Keratinocyte (primary cell): Measurements from ENCODE around the gene PIANP. TPM values are rescaled to one million over a fixed set of nuclear protein-coding genes. Genes with fewer than 3 reads are reported as not detected.

Experiments used
- DNase-seq: peaks from one replicate; pipeline ENCODE4 v3.0.0-alpha.2; 2011; ENCODE audit warnings: low read depth, missing footprints, low spot score
- FAIRE-seq: peaks from 2 replicates; lab custom pipeline; 2011; peaks lifted over from hg19 to GRCh38; lab: Jason Lieb, UNC
- H2AFZ ChIP-seq: 2 replicates; pipeline ENCODE4 v1.6.0; 2012; ENCODE audit warnings: low read length, control low read depth, inconsistent platforms; ENCODE audit not compliant: control insufficient read depth
- H3K27ac ChIP-seq: 2 replicates; pipeline ENCODE4 v1.5.1; 2011; ENCODE audit warnings: low read length; ENCODE audit not compliant: control insufficient read depth, insufficient read depth
- H3K27me3 ChIP-seq: 3 replicates; pipeline ENCODE4 v1.6.0; 2011; ENCODE audit warnings: low read length; ENCODE audit not compliant: control insufficient read depth, insufficient read depth; ENCODE audit errors: extremely low read depth
- H3K36me3 ChIP-seq, 2 experiments: 2 replicates in 1 of 2; 3 replicates in 1 of 2; pipeline ENCODE4 v1.5.1; 2011; ENCODE audit warnings: low read length in 2 of 2, mild to moderate bottlenecking in 1 of 2; ENCODE audit not compliant: control insufficient read depth in 2 of 2, insufficient read depth in 2 of 2; ENCODE audit errors: extremely low read depth in 1 of 2
- H3K4me1 ChIP-seq: 3 replicates; pipeline ENCODE4 v1.5.1; 2011; ENCODE audit warnings: low read length; ENCODE audit not compliant: control insufficient read depth, insufficient read depth; ENCODE audit errors: extremely low read depth
- H3K4me2 ChIP-seq: 3 replicates; pipeline ENCODE4 v1.6.0; 2011; ENCODE audit warnings: low read depth, low read length; ENCODE audit not compliant: control insufficient read depth, insufficient read depth; ENCODE audit errors: extremely low read depth
- H3K4me3 ChIP-seq, 3 experiments: fragments of 200-600 bp in 1 of 3; sonication (generic) in 1 of 3; 2 replicates in 2 of 3; 3 replicates in 1 of 3; pipeline ENCODE4 v1.5.1; 2011 to 2016; ENCODE audit warnings: low read length in 3 of 3, mild to moderate bottlenecking in 3 of 3, control low read depth in 2 of 3, inconsistent platforms in 1 of 3, low read depth in 1 of 3, mixed read lengths in 1 of 3, mixed run types in 1 of 3, moderate library complexity in 1 of 3; ENCODE audit not compliant: control insufficient read depth in 2 of 3, insufficient read depth in 2 of 3; ENCODE audit errors: extremely low read depth in 1 of 3
- H3K79me2 ChIP-seq: 2 replicates; pipeline ENCODE4 v1.6.0; 2012; ENCODE audit warnings: low read length; ENCODE audit not compliant: control insufficient read depth, insufficient read depth
- H3K9ac ChIP-seq: 3 replicates; pipeline ENCODE4 v1.6.0; 2011; ENCODE audit warnings: low read length; ENCODE audit not compliant: control insufficient read depth, insufficient read depth; ENCODE audit errors: extremely low read depth
- H3K9me1 ChIP-seq: 3 replicates; pipeline ENCODE4 v1.6.0; 2011; ENCODE audit warnings: low read length; ENCODE audit not compliant: control insufficient read depth, insufficient read depth; ENCODE audit errors: extremely low read depth
- H3K9me3 ChIP-seq: 2 replicates; pipeline ENCODE4 v1.5.1; 2012; ENCODE audit warnings: low read depth, low read length; ENCODE audit not compliant: control insufficient read depth
- H4K20me1 ChIP-seq: 3 replicates; pipeline ENCODE4 v1.6.0; 2011; ENCODE audit warnings: low read length; ENCODE audit not compliant: control insufficient read depth, insufficient read depth; ENCODE audit errors: extremely low read depth
- EZH2 ChIP-seq: IDR thresholded peaks from one replicate; pipeline ENCODE4 v1.6.1; 2012; ENCODE audit warnings: inconsistent platforms, mild to moderate bottlenecking, low read length, moderate library complexity
- dilution Hi-C: fragments of 300-500 bp; cut with MboI; formaldehyde crosslinking; loops from one replicate; pipeline ENCODE4 v1.7.0; 2020; ENCODE audit warnings: low sequenced_read_pairs; ENCODE audit not compliant: extremely low pct_ligation_motif_present
- polyA plus RNA-seq, 5 experiments: library from polyadenylated mRNA; depleted of rRNA in 3 of 5; stranded (reverse) in 3 of 5; stranded (forward) in 1 of 5; unstranded in 1 of 5; fragments of >200 nt; gene quantifications; 1 replicate in 1 of 5; 2 replicates in 3 of 5; 3 replicates in 1 of 5; pipeline versions ENCODE4 v1.2.1 to v1.2.3, GENCODE V29; 2011 to 2012; ENCODE audit warnings: missing spikeins in 2 of 5, low read depth in 1 of 5, low replicate concordance in 1 of 5
- TF ChIP-seq, protein P1 (sequence below), 3 experiments: IDR thresholded peaks in 1 of 3; conservative IDR thresholded peaks in 1 of 3; optimal IDR thresholded peaks in 1 of 3; 2 replicates in 2 of 3; 3 replicates in 1 of 3; pipeline versions ENCODE3 to v1.5.1; 2011; ENCODE audit warnings: low read length in 3 of 3, mild to moderate bottlenecking in 3 of 3, moderate library complexity in 2 of 3, control low read depth in 1 of 3, inconsistent platforms in 1 of 3; ENCODE audit not compliant: insufficient read depth in 2 of 3; ENCODE audit errors: extremely low read depth in 1 of 3

PIANP gene
- polyA plus RNA-seq, 1 donor (not counting 4 experiments of a cell fraction or from before 2014, with no cell fraction given) = not detected

DNA sequence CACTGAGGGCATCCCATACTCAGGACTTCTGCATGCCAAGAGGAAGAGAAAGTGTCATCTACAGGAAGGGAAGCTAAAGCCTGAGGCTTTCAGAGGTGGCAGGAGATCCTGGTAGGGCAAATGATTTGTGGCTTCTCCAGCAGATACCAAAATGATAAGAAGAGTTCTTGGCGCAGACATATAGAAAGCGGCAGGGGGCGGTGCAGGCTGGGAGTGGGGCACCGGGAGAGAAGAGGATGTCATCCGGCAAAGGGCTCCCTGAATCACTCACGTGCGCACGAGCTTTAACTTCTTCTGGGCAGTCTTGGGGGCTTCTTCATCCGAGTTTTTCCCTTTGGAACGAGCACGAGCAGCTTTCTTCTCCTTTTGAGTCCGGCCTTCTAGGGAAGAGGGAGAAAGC, 48.2 kb downstream of the PIANP start:
- H3K36me3 ChIP-seq = peaks cover 9 to 17% of the 10 kb centered on the region in 2 experiments
- dilution Hi-C loops = no loop called here
- FAIRE-seq (no peak), DNase-seq (no peak)
- H2AFZ ChIP-seq = no peak overlapping the region
- no peaks in the 10 kb centered on the region for H3K9me3 ChIP-seq
- H3K9ac ChIP-seq = no peak overlapping the region
- H3K79me2 ChIP-seq = no peaks in the 10 kb centered on the region
- H3K9me1 ChIP-seq = no peaks in the 10 kb centered on the region
- no peaks in the 10 kb centered on the region for H3K27me3 ChIP-seq
- no peak overlapping the region for H3K27ac ChIP-seq
- H3K4me1 ChIP-seq = no peaks in the 10 kb centered on the region
- no peak overlapping the region for H3K4me2 ChIP-seq
- no peaks in the 10 kb centered on the region for H4K20me1 ChIP-seq
- TF ChIP-seq, protein P1, sequence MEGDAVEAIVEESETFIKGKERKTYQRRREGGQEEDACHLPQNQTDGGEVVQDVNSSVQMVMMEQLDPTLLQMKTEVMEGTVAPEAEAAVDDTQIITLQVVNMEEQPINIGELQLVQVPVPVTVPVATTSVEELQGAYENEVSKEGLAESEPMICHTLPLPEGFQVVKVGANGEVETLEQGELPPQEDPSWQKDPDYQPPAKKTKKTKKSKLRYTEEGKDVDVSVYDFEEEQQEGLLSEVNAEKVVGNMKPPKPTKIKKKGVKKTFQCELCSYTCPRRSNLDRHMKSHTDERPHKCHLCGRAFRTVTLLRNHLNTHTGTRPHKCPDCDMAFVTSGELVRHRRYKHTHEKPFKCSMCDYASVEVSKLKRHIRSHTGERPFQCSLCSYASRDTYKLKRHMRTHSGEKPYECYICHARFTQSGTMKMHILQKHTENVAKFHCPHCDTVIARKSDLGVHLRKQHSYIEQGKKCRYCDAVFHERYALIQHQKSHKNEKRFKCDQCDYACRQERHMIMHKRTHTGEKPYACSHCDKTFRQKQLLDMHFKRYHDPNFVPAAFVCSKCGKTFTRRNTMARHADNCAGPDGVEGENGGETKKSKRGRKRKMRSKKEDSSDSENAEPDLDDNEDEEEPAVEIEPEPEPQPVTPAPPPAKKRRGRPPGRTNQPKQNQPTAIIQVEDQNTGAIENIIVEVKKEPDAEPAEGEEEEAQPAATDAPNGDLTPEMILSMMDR (optimal IDR thresholded peaks at IDR 0.05 in 1 of 3, IDR thresholded peaks at IDR 0.05 in 1 of 3, conservative IDR thresholded peaks at IDR 0.05 in 1 of 3; ENCODE audit: extremely low read depth in 1 of 3, insufficient read depth in 2 of 3, low read length in 3 of 3) = no peak
- TF ChIP-seq EZH2 = no peak
- no peak overlapping the region for H3K4me3 ChIP-seq

DNA sequence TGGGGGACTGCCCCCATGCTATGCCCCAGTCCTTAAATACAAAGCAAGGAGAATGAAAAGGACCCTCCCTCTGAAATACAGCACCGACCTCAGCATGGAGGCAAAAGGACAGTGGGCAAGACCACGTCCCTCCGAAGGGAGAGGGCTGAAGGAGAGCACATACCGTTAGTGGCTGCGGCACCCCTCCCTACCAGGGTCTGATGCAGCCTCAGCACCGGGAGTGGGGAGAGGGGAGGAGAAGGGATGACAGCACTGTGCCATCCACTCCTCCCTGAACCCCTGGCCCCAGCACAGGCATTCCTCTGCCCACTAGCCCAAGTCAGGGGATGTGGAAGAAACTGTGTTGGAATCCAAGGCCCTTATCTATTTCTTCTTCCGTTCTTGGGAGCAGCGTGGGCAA, 49.8 kb downstream of the PIANP start:
- FAIRE-seq = no peak
- dilution Hi-C loops = no loop called here

DNA sequence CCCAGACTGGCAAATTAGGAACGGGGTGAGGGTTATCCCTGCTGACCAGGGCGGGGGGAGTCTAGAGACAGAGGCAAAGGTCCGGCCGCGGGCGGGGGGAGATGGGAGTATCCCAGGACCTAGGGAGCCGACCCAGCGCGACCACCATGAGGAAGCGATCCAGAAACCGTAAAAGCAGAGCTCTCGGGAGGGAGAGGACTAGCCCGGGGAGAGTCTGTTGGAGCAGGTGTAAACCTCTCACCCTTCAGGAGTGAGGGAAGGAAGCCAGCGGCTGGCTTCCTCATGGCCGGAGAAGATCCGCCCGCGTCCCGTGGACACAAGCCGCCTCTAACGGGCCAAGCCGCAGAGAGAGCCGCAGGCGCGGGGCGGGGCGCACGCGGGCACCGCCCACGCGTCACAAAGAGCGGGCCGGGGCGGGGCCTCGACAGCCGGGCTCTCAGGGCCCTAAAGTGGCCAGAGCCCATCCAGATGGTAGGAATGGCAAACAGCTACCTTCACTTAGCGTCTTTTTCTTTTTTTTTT, 53.5 kb downstream of the PIANP start, which contains the start of gene ACRBP:
Gene ACRBP (minus strand): TSS at position 350 of the 522 bp plus-strand sequence. CDS start 66 bp downstream, at position 284.
- DNase-seq (no peak), FAIRE-seq (no peak)
- no peak within 1 kb of the TSS for H3K9ac ChIP-seq
- peaks cover 6 to 9% of the 10 kb centered on the region in 2 experiments for H3K36me3 ChIP-seq
- H3K27me3 ChIP-seq = peaks cover 9% of the 10 kb centered on the region
- dilution Hi-C loops = no loop called here
- H3K9me3 ChIP-seq = peaks cover 17% of the 10 kb centered on the region
- no peak within 1 kb of the TSS for H3K27ac ChIP-seq
- H3K4me2 ChIP-seq = peak within 1 kb of the TSS; percentile 51
- H4K20me1 ChIP-seq = no peaks in the 10 kb centered on the region
- TF ChIP-seq, protein P1 (optimal IDR thresholded peaks at IDR 0.05 in 1 of 3, IDR thresholded peaks at IDR 0.05 in 1 of 3, conservative IDR thresholded peaks at IDR 0.05 in 1 of 3; ENCODE audit: extremely low read depth in 1 of 3, insufficient read depth in 2 of 3, low read length in 3 of 3) = no peak
- no peak for TF ChIP-seq EZH2
- no peak within 1 kb of the TSS for H3K4me3 ChIP-seq
- H3K9me1 ChIP-seq = no peaks in the 10 kb centered on the region
- H2AFZ ChIP-seq = no peak within 1 kb of the TSS
- H3K4me1 ChIP-seq = no peaks in the 10 kb centered on the region
- H3K79me2 ChIP-seq = no peaks in the 10 kb centered on the region

More for the DNA sequence above, 49.8 kb downstream of the PIANP start:
- Histone ChIP-seq H2AFZ (no peak overlapping the region), H3K4me2 (no peak overlapping the region), H3K27me3 (peaks cover 9% of the 10 kb centered on the region), H3K79me2 (no peaks in the 10 kb centered on the region), H4K20me1 (no peaks in the 10 kb centered on the region), H3K9me3 (peaks cover 2% of the 10 kb centered on the region), H3K9me1 (no peaks in the 10 kb centered on the region), H3K4me3 (no peak overlapping the region), H3K36me3 (peaks cover 9 to 14% of the 10 kb centered on the region in 2 experiments), H3K9ac (no peak overlapping the region), H3K27ac (no peak overlapping the region), H3K4me1 (no peaks in the 10 kb centered on the region)
- DNase-seq = no peak
- no peak for TF ChIP-seq EZH2
